Panc1 (cell line): ENCODE results near the gene POLD2. TPM values are rescaled to one million over a fixed set of nuclear protein-coding genes. Genes with fewer than 3 reads are reported as not detected.

Experiments
- ATAC-seq: fragments of 200-7000 bp; cut with Tn5 transposase; 2 replicates; pipeline ENCODE4 v1.9.1; 2020; ENCODE audit warnings: mild to moderate bottlenecking, moderate library complexity
- BruUV-seq: library from RNA; stranded (reverse); fragments of 400-500 nt; replicated peaks from 2 replicates; lab custom pipeline; 2021; lab: Mats Ljungman, UMichigan
- CTCF ChIA-PET: fragments of 300-600 bp; sonication (Branson Sonifier 250); formaldehyde crosslinking; loops from one replicate; lab custom pipeline; 2022; ENCODE audit warnings: antibody characterized with exemption; lab: Charles Lee
- POLR2A ChIA-PET: fragments of 300-600 bp; sonication (Branson Sonifier 250); formaldehyde crosslinking; loops from one replicate; lab custom pipeline; 2022; ENCODE audit warnings: antibody characterized with exemption; lab: Charles Lee
- DNase-seq: peaks from one replicate; pipeline ENCODE4 v3.0.0-alpha.2; 2010; ENCODE audit warnings: low read depth, low spot score
- H3K27ac ChIP-seq: 2 replicates; pipeline ENCODE4 v1.5.1; 2011; ENCODE audit warnings: mild to moderate bottlenecking, low read length, inconsistent platforms
- H3K27me3 ChIP-seq: fragments of 200-500 bp; sonication (Bioruptor generic); 2 replicates; pipeline ENCODE4 v1.6.0; 2014; ENCODE audit warnings: low read length, inconsistent platforms; ENCODE audit not compliant: control insufficient read depth, insufficient read depth
- H3K36me3 ChIP-seq: fragments of 200-500 bp; sonication (Bioruptor generic); 2 replicates; pipeline ENCODE4 v1.5.1; 2014; ENCODE audit warnings: inconsistent platforms, mild to moderate bottlenecking, low read length, moderate library complexity; ENCODE audit not compliant: control insufficient read depth, insufficient read depth
- H3K4me1 ChIP-seq: 2 replicates; pipeline ENCODE4 v1.5.1; 2011; ENCODE audit warnings: inconsistent platforms, mild to moderate bottlenecking, low read length, moderate library complexity; ENCODE audit not compliant: control insufficient read depth, insufficient read depth
- H3K4me3 ChIP-seq, 2 experiments: 2 replicates each; pipeline ENCODE4 v1.5.1; 2011 to 2012; ENCODE audit warnings: low read depth in 2 of 2, low read length in 2 of 2, mild to moderate bottlenecking in 2 of 2, inconsistent platforms in 1 of 2, moderate library complexity in 1 of 2
- H3K9me3 ChIP-seq: fragments of 200-500 bp; sonication (Bioruptor generic); 2 replicates; pipeline ENCODE4 v1.5.1; 2014; ENCODE audit warnings: low read depth, mild to moderate bottlenecking, inconsistent platforms, low read length, moderate library complexity; ENCODE audit not compliant: control insufficient read depth, insufficient read depth
- CTCF ChIP-seq: fragments of 450-650 bp; IDR thresholded peaks from 2 replicates; pipeline ENCODE4 v1.5.1; 2017; ENCODE audit warnings: mild to moderate bottlenecking
- POLR2AphosphoS5 ChIP-seq: IDR thresholded peaks from 2 replicates; pipeline ENCODE4 v1.6.1; 2012; ENCODE audit warnings: mild to moderate bottlenecking, low read depth, low read length, moderate library complexity
- SIN3A ChIP-seq: IDR thresholded peaks from 2 replicates; pipeline ENCODE4 v1.6.1; 2012; ENCODE audit warnings: low read depth, mild to moderate bottlenecking, low read length, moderate library complexity, borderline replicate concordance; ENCODE audit not compliant: insufficient read depth
- TCF7L2 ChIP-seq: IDR thresholded peaks from 2 replicates; pipeline ENCODE4 v1.6.1; 2011; ENCODE audit warnings: mild to moderate bottlenecking, low read depth, low read length, inconsistent platforms
- in situ Hi-C: cut with HindIII; loops from 2 replicates; pipeline ENCODE4 v1.10.0; 2016; ENCODE audit warnings: low sequenced_read_pairs, low pct_unique_long_range_greater_than_20kb
- intact Hi-C: fragments of 100-400 bp; cut with micrococcal nuclease; formaldehyde crosslinking; loops from one replicate; pipeline ENCODE4 v1.10.0; 2022; ENCODE audit not compliant: unreplicated experiment
- total RNA-seq: library from RNA; stranded (reverse); gene quantifications from one replicate; pipeline ENCODE4 v1.2.1, GENCODE V29; 2021; ENCODE audit not compliant: unreplicated experiment
- TF ChIP-seq, protein P1 (sequence below), 2 experiments: IDR thresholded peaks; 2 replicates each; pipeline ENCODE4 v1.6.1; 2011 to 2012; ENCODE audit warnings: low read depth in 2 of 2, control low read depth in 1 of 2, low read length in 1 of 2, mild to moderate bottlenecking in 1 of 2, moderate library complexity in 1 of 2; ENCODE audit not compliant: insufficient read depth in 1 of 2

The POLD2 gene
- total RNA-seq, 1 experiment from 2014 or later, result 195 TPM

DNA sequence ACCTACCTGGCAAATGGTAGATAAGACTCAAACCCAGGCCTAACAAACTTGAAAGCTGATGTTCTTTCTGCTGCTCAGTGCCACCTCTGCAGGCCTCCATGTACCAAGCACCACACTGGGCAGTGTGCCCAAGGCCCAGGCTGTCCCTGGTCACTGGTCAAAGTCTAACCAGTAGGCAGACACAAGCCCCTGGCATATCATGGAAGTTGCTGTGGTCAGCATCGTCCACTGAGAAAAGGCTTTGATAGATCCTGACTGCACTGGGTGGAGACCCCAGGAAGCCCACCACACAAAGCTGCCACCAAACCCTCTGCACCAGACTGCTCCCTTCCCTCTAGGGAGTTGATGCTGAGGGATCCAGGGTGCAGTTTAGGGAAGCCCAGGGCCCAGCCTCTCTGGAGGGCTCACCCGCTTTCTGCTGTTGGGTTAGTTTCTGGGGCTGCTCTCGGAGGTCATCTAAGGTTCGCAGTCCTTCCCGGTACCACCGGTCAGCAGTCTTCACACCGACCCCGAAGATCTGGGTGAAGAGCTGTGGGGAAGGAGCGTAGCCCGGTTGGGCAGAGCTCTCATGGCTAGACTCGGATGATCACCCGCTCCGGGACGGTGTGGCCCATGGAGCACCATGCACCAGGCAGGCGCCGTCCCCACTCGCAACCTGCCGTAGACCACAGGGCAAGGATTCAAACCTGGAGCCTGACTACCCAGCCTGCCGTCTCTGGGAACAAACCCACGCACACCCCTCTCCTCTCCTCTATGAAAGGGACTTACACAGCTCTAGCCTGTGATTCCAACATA, 47.0 kb downstream of the POLD2 start:
- Histone ChIP-seq H3K4me1 (peaks cover 12% of the 10 kb centered on the region; the same call in 1 of the 2 replicates), H3K4me3 (no peak overlapping the region), H3K36me3 (no peaks in the 10 kb centered on the region; the same call in 1 of the 2 replicates), H3K27me3 (no peaks in the 10 kb centered on the region), H3K27ac (no peak overlapping the region), H3K9me3 (no peaks in the 10 kb centered on the region)
- intact Hi-C loops (no loop called here), in situ Hi-C loops (no loop called here)
- ChIA-PET CTCF (interaction anchor here (0.7 kb wide), 1 partner anchor 160 kb away, joined by 3 read pairs; no protein-coding TSS in a partner anchor), POLR2A (no interaction called here)
- no peak for ATAC-seq
- TF ChIP-seq SIN3A, result no peak
- TF ChIP-seq TCF7L2, result no peak
- no peak for TF ChIP-seq POLR2AphosphoS5
- TF ChIP-seq, protein P1, sequence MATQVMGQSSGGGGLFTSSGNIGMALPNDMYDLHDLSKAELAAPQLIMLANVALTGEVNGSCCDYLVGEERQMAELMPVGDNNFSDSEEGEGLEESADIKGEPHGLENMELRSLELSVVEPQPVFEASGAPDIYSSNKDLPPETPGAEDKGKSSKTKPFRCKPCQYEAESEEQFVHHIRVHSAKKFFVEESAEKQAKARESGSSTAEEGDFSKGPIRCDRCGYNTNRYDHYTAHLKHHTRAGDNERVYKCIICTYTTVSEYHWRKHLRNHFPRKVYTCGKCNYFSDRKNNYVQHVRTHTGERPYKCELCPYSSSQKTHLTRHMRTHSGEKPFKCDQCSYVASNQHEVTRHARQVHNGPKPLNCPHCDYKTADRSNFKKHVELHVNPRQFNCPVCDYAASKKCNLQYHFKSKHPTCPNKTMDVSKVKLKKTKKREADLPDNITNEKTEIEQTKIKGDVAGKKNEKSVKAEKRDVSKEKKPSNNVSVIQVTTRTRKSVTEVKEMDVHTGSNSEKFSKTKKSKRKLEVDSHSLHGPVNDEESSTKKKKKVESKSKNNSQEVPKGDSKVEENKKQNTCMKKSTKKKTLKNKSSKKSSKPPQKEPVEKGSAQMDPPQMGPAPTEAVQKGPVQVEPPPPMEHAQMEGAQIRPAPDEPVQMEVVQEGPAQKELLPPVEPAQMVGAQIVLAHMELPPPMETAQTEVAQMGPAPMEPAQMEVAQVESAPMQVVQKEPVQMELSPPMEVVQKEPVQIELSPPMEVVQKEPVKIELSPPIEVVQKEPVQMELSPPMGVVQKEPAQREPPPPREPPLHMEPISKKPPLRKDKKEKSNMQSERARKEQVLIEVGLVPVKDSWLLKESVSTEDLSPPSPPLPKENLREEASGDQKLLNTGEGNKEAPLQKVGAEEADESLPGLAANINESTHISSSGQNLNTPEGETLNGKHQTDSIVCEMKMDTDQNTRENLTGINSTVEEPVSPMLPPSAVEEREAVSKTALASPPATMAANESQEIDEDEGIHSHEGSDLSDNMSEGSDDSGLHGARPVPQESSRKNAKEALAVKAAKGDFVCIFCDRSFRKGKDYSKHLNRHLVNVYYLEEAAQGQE (IDR thresholded peaks at IDR 0.05; ENCODE audit: insufficient read depth in 1 of 2, low read depth in 2 of 2, low read length in 1 of 2), result no peak
- TF ChIP-seq CTCF, result no peak
- DNase-seq, result no peak
- BruUV-seq, result no TSS peak

GRCh38 chr7:44075296-44076075, 47.9 kb downstream of the POLD2 start:
- no peaks in the 10 kb centered on the region; the same call in 1 of the 2 replicates for H3K36me3 ChIP-seq
- ChIA-PET POLR2A (no interaction called here), CTCF (interaction anchor here (0.7 kb wide), 2 partner anchors 40 to 161 kb away, joined by 3 to 5 read pairs; no protein-coding TSS in a partner anchor)
- TF ChIP-seq POLR2AphosphoS5, result no peak
- TF ChIP-seq TCF7L2, result no peak
- no peak overlapping the region for H3K27ac ChIP-seq
- DNase-seq (no peak), ATAC-seq (no peak)
- peaks cover 4% of the 10 kb centered on the region; the same call in 1 of the 2 replicates for H3K4me1 ChIP-seq
- no peaks in the 10 kb centered on the region for H3K27me3 ChIP-seq
- intact Hi-C loops (no loop called here), in situ Hi-C loops (no loop called here)
- no TSS peak for BruUV-seq
- no peaks in the 10 kb centered on the region for H3K9me3 ChIP-seq
- no peak overlapping the region for H3K4me3 ChIP-seq
